Gastrocnemius medialis (tissue), 4 donors: ENCODE results near the gene BAG5.

ENCODE experiments used
- POLR2A ChIP-seq, 2 donors: fragments of 450-650 bp; IDR thresholded peaks; one replicate each; pipeline ENCODE4 v1.6.1; 2017; ENCODE audit warnings: antibody characterized with exemption in 2 of 2, mild to moderate bottlenecking in 2 of 2, moderate library complexity in 2 of 2
- TF ChIP-seq, protein P1 (sequence below), 5 experiments: fragments of 450-650 bp in 3 of 5; fragments of 200-600 bp in 2 of 5; sonication (generic) in 2 of 5; IDR thresholded peaks in 4 of 5; conservative IDR thresholded peaks in 1 of 5; 1 replicate in 4 of 5; 2 replicates in 1 of 5; pipeline ENCODE4 v1.5.1; 2016 to 2019; ENCODE audit warnings: antibody characterized with exemption in 5 of 5, mild to moderate bottlenecking in 3 of 5, moderate library complexity in 3 of 5

DNA sequence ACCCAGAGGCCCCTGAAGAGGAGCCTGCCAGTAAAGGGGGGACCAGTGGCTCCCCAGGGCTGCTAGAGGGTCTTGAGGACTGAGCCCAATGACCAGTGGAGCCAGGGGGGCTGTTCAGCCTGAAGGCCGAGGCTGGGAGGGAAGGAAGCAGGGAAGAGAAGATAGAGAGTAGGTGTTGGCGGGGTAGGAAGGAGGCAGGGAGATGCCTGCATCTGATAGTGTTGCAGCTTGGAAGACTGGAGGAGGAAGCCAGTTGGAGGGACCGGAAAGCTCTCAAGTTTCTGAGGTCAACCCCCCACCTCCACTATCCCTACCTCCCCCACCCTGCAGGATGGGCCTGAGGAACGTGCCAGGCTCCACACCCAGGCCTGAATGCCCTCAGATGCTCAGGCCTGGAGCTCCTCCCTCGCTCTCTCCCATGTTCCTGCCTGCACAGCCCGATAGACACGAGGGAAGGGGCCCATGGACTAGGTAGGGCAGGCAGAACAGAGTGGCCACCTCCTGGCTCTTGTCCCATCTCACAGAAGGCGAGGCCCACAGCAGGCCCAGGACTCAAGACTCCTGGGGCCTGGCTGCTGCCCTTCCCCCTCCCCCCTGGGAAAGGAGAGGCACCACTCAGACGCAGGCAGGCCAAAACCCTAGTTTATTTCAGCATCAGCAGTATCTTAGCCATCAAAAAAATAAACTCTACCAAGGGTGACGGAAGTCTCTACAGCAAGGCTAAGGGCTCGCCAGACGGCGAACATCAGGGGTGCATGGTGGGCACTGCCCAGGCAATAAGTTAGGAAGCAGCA lies 43.2 kb downstream of the BAG5 start:
- TF ChIP-seq, protein P1, sequence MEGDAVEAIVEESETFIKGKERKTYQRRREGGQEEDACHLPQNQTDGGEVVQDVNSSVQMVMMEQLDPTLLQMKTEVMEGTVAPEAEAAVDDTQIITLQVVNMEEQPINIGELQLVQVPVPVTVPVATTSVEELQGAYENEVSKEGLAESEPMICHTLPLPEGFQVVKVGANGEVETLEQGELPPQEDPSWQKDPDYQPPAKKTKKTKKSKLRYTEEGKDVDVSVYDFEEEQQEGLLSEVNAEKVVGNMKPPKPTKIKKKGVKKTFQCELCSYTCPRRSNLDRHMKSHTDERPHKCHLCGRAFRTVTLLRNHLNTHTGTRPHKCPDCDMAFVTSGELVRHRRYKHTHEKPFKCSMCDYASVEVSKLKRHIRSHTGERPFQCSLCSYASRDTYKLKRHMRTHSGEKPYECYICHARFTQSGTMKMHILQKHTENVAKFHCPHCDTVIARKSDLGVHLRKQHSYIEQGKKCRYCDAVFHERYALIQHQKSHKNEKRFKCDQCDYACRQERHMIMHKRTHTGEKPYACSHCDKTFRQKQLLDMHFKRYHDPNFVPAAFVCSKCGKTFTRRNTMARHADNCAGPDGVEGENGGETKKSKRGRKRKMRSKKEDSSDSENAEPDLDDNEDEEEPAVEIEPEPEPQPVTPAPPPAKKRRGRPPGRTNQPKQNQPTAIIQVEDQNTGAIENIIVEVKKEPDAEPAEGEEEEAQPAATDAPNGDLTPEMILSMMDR (IDR thresholded peaks at IDR 0.05 in 4 of 5, conservative IDR thresholded peaks at IDR 0.05 in 1 of 5): no peak
- no peak for TF ChIP-seq POLR2A (IDR thresholded peaks at IDR 0.05)
